ENCODE results near the gene CDC42EP4. TPM values are rescaled to one million over a fixed set of nuclear protein-coding genes. Genes with fewer than 3 reads are reported as not detected.

Gene CDC42EP4
- total RNA-seq, 1 donor from 2014 or later, result 22.9 TPM

DNA sequence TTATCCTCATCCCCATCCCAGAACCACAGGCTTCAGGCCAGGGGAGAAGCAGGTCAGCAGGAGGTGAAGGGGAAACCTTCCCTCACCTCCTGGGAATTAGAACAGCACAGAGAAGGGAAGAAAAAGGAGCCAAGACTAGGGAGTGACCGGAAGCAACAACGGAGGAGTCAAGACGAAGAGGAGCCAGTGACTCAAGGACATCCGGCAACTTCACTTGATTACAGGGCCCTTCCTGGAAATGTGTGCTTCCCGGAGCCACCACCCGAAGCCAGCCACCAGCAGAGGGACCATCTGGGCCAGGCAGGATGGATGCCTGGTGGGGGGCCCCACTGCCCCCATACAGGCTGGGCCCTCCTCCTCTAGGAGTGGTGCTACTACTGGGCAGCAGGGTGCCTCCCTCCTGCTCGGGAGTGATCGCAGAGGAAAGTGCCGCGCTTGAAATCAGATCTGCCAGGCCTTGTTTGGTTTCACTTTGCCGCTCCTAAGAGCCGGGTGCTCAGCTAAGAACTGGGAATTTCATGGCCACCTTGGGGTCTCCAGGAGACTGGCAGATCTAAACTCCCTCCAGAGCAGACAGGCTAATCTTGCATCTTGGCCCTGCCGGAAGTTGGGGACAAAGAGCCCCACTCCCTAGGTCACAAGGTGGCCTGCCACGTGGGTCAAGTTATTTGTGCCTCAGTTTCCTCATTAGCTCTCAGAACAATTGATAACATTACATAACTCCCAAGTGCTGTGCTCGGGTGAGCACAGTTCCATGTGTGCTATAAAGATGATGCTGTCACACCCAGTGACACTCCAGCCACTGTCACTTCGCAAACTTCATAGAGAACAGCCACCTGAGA lies 6.6 kb downstream of the CDC42EP4 start:
- TF ChIP-seq, protein P1, sequence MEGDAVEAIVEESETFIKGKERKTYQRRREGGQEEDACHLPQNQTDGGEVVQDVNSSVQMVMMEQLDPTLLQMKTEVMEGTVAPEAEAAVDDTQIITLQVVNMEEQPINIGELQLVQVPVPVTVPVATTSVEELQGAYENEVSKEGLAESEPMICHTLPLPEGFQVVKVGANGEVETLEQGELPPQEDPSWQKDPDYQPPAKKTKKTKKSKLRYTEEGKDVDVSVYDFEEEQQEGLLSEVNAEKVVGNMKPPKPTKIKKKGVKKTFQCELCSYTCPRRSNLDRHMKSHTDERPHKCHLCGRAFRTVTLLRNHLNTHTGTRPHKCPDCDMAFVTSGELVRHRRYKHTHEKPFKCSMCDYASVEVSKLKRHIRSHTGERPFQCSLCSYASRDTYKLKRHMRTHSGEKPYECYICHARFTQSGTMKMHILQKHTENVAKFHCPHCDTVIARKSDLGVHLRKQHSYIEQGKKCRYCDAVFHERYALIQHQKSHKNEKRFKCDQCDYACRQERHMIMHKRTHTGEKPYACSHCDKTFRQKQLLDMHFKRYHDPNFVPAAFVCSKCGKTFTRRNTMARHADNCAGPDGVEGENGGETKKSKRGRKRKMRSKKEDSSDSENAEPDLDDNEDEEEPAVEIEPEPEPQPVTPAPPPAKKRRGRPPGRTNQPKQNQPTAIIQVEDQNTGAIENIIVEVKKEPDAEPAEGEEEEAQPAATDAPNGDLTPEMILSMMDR (IDR thresholded peaks at IDR 0.05; ENCODE audit: unreplicated experiment), result no peak
- Mint-ChIP-seq H3K36me3 (ENCODE audit: low read depth, unreplicated experiment) (no peaks in the 10 kb centered on the region), H3K27ac (ENCODE audit: unreplicated experiment) (peak overlapping the region; percentile 91), H3K4me3 (ENCODE audit: unreplicated experiment) (no peak overlapping the region), H3K4me1 (ENCODE audit: unreplicated experiment) (peaks cover 31% of the 10 kb centered on the region), H3K9me3 (ENCODE audit: unreplicated experiment) (no peaks in the 10 kb centered on the region), H3K27me3 (ENCODE audit: unreplicated experiment) (peaks cover 5% of the 10 kb centered on the region)
- DNase-seq (ENCODE audit: low spot score), result peak; percentile 47

DNA sequence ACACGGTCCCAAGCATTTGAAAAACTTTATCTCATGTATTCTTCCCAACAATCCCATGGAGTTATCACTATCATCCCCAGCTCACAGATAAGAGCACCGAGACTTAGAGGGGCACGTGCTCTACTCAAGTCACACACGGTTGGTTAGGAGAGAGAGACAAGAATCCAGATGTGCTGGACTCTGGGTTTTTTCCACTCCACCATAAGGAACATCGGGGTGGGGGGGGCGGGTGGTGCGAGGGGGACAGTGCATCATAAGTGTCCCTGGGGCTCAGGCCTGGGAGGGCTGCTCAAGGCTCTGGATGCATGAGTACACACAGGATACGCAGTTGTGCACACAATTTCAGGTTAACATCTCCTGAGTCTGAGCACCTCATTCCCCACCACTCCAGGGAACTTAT lies 7.4 kb downstream of the CDC42EP4 start:
- H3K36me3 Mint-ChIP-seq (ENCODE audit: low read depth, unreplicated experiment), result no peaks in the 10 kb centered on the region
- DNase-seq (ENCODE audit: low spot score), result no peak
- H3K27me3 Mint-ChIP-seq (ENCODE audit: unreplicated experiment), result peaks cover 2% of the 10 kb centered on the region
- H3K4me3 Mint-ChIP-seq (ENCODE audit: unreplicated experiment), result no peak overlapping the region
- TF ChIP-seq, protein P1 (IDR thresholded peaks at IDR 0.05; ENCODE audit: unreplicated experiment), result no peak
- peaks cover 26% of the 10 kb centered on the region for H3K4me1 Mint-ChIP-seq (ENCODE audit: unreplicated experiment)
- H3K27ac Mint-ChIP-seq (ENCODE audit: unreplicated experiment), result peak overlapping the region; percentile 91
- no peaks in the 10 kb centered on the region for H3K9me3 Mint-ChIP-seq (ENCODE audit: unreplicated experiment)

DNA sequence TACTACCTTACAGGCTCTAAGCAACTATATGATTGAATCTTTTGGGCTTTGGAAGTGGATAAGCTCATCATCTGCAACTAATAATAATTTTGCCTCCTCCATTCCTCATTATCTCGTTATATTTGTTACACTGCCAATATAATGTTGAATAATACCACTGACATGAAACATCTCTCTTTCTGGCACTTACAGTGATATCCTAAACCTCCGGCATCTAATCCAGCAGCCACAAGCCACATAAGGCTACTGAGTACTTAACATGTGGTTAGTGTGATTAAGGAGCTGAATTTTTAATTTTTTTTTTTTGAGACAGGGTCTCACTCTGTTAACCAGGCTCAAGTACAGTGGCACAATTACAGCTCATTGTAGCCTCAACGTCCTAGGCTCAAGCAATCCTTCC lies 9.6 kb downstream of the CDC42EP4 start:
- TF ChIP-seq, protein P1 (IDR thresholded peaks at IDR 0.05; ENCODE audit: unreplicated experiment), result no peak
- H3K27ac Mint-ChIP-seq (ENCODE audit: unreplicated experiment), result no peak overlapping the region
- H3K4me3 Mint-ChIP-seq (ENCODE audit: unreplicated experiment), result no peak overlapping the region
- H3K4me1 Mint-ChIP-seq (ENCODE audit: unreplicated experiment), result peaks cover 29% of the 10 kb centered on the region
- H3K36me3 Mint-ChIP-seq (ENCODE audit: low read depth, unreplicated experiment), result no peaks in the 10 kb centered on the region
- no peaks in the 10 kb centered on the region for H3K27me3 Mint-ChIP-seq (ENCODE audit: unreplicated experiment)
- no peaks in the 10 kb centered on the region for H3K9me3 Mint-ChIP-seq (ENCODE audit: unreplicated experiment)
- no peak for DNase-seq (ENCODE audit: low spot score)

DNA sequence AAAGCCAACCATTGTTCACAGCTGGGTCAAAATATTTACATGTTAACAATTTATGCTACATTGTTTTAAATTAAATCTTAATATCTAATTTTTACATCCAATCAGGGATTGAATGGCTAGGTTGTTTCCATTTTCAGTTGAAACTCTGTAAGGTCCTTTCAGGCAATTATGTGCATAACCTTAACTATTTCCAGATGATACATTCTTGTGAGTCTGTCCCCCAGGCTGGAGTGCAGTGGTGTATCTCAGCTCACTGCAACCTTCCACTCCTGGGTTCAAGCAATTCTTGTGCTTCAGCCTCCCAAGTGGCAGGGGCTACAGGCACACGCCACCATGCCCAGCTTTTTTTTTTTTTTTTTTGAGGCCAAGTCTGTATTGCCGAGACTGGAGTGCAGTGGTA lies 10.4 kb downstream of the CDC42EP4 start:
- H3K4me1 Mint-ChIP-seq (ENCODE audit: unreplicated experiment), result peaks cover 25% of the 10 kb centered on the region
- H3K9me3 Mint-ChIP-seq (ENCODE audit: unreplicated experiment), result no peaks in the 10 kb centered on the region
- no peak overlapping the region for H3K27ac Mint-ChIP-seq (ENCODE audit: unreplicated experiment)
- H3K4me3 Mint-ChIP-seq (ENCODE audit: unreplicated experiment), result no peak overlapping the region
- no peak for DNase-seq (ENCODE audit: low spot score)
- no peaks in the 10 kb centered on the region for H3K27me3 Mint-ChIP-seq (ENCODE audit: unreplicated experiment)
- TF ChIP-seq, protein P1 (IDR thresholded peaks at IDR 0.05; ENCODE audit: unreplicated experiment), result no peak
- H3K36me3 Mint-ChIP-seq (ENCODE audit: low read depth, unreplicated experiment), result no peaks in the 10 kb centered on the region

DNA sequence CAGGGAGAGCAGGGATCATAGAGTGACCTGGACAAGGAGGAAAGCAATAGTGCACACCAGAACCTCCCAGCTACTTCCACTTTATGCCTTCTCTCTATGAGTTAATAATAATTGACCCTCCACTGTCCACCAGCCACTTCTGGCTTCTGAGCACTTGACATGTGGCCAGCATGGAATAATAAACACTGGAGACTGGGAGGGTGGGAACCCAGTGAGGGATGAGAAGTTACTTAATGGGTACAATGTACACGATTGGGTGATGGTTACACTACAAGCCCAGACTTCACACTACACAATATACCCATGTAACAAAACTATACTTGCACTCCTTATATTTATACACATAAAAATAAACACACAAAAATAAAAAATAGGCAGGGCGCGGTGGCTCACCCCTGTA lies 11.4 kb downstream of the CDC42EP4 start:
- DNase-seq (ENCODE audit: low spot score), result no peak
- H3K27me3 Mint-ChIP-seq (ENCODE audit: unreplicated experiment), result no peaks in the 10 kb centered on the region
- no peaks in the 10 kb centered on the region for H3K9me3 Mint-ChIP-seq (ENCODE audit: unreplicated experiment)
- no peak overlapping the region for H3K27ac Mint-ChIP-seq (ENCODE audit: unreplicated experiment)
- TF ChIP-seq, protein P1 (IDR thresholded peaks at IDR 0.05; ENCODE audit: unreplicated experiment), result no peak
- no peaks in the 10 kb centered on the region for H3K36me3 Mint-ChIP-seq (ENCODE audit: low read depth, unreplicated experiment)
- peaks cover 18% of the 10 kb centered on the region for H3K4me1 Mint-ChIP-seq (ENCODE audit: unreplicated experiment)
- H3K4me3 Mint-ChIP-seq (ENCODE audit: unreplicated experiment), result no peak overlapping the region
